Right lobe of liver (tissue), 4 donors: ENCODE measurements around the gene CATSPERE.

Experiments
- POLR2A ChIP-seq: fragments of 450-650 bp; IDR thresholded peaks from one replicate; pipeline ENCODE4 v1.6.1; 2017; ENCODE audit warnings: antibody characterized with exemption, mild to moderate bottlenecking
- TF ChIP-seq, protein P1 (sequence below), 4 donors: fragments of 200-600 bp in 3 of 4; fragments of 450-650 bp in 1 of 4; IDR thresholded peaks; one replicate each; pipeline versions ENCODE4 v1.5.1 to v1.8.0; 2016 to 2022; ENCODE audit warnings: antibody characterized with exemption in 4 of 4, mild to moderate bottlenecking in 2 of 4
- donor health status: DM: no; HTN: no; CAD: no.
- donor health status: DM: no; HTN: no; CAD: no.
- donor health status: DM: no; HTN: yes; CAD: no.

DNA sequence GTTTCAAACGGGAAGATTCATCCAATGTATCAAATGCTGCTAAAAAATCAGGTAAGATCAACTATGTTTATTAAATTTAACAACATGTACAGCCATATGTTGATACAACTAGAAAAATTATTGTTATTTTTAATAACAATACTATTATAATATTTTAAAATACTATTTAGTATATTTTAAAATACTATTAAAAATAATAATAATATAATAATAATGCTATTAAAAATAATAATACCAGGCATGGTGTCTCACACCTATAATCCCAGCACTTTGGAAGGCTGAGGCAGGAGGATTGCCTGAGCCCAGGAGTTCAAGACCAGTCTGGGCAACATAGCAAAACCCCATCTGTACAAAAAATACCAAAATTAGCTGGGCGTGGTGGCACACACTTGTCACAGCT is 54.6 kb downstream of the CATSPERE start:
- TF ChIP-seq, protein P1, sequence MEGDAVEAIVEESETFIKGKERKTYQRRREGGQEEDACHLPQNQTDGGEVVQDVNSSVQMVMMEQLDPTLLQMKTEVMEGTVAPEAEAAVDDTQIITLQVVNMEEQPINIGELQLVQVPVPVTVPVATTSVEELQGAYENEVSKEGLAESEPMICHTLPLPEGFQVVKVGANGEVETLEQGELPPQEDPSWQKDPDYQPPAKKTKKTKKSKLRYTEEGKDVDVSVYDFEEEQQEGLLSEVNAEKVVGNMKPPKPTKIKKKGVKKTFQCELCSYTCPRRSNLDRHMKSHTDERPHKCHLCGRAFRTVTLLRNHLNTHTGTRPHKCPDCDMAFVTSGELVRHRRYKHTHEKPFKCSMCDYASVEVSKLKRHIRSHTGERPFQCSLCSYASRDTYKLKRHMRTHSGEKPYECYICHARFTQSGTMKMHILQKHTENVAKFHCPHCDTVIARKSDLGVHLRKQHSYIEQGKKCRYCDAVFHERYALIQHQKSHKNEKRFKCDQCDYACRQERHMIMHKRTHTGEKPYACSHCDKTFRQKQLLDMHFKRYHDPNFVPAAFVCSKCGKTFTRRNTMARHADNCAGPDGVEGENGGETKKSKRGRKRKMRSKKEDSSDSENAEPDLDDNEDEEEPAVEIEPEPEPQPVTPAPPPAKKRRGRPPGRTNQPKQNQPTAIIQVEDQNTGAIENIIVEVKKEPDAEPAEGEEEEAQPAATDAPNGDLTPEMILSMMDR (IDR thresholded peaks at IDR 0.05): no peak
- TF ChIP-seq POLR2A: no peak
